CD4-positive, alpha-beta memory T cell (primary cell): Measurements from ENCODE around the gene APC2. TPM values are rescaled to one million over a fixed set of nuclear protein-coding genes. Genes with fewer than 3 reads are reported as not detected.

Experiments used
- CTCF ChIA-PET: fragments of 350-600 bp; sonication (Branson Sonifier 250); formaldehyde crosslinking; loops from one replicate; lab custom pipeline; 2021; ENCODE audit warnings: inconsistent platforms; ENCODE audit not compliant: partially characterized antibody; lab: Charles Lee
- POLR2A ChIA-PET: fragments of 350-600 bp; sonication (Branson Sonifier 250); formaldehyde crosslinking; loops from one replicate; lab custom pipeline; 2021; ENCODE audit not compliant: partially characterized antibody; lab: Charles Lee
- DNase-seq, 5 donors: peaks; one replicate each; pipeline versions ENCODE4 v3.0.0 to v3.0.0-alpha.2; 2020 to 2022; ENCODE audit warnings: mixed read lengths in 1 of 5
- H3K27ac ChIP-seq: one replicate; pipeline ENCODE4 v1.7.0; 2013; ENCODE audit warnings: low read depth, low read length
- H3K27me3 ChIP-seq: 2 replicates; pipeline ENCODE4 v1.7.0; 2013; ENCODE audit warnings: mild to moderate bottlenecking, low read length, moderate library complexity; ENCODE audit not compliant: insufficient read depth
- H3K36me3 ChIP-seq: 2 replicates; pipeline ENCODE4 v1.7.0; 2013; ENCODE audit warnings: mild to moderate bottlenecking, low read length, moderate library complexity; ENCODE audit not compliant: insufficient read depth
- H3K4me1 ChIP-seq: 2 replicates; pipeline ENCODE4 v1.7.0; 2013; ENCODE audit warnings: mild to moderate bottlenecking, low read length, moderate library complexity; ENCODE audit not compliant: insufficient read depth
- H3K4me3 ChIP-seq, 2 donors: one replicate each; pipeline ENCODE4 v1.7.0; 2013; ENCODE audit warnings: low read length in 2 of 2, mild to moderate bottlenecking in 1 of 2
- H3K9me3 ChIP-seq, 2 donors: one replicate each; pipeline ENCODE4 v1.7.0; 2013; ENCODE audit warnings: low read length in 2 of 2, control low read depth in 1 of 2; ENCODE audit not compliant: control insufficient read depth in 1 of 2
- H3K27ac Mint-ChIP-seq, 7 donors: one replicate each; pipeline ENCODE4 v1.8.0; 2020 to 2021; ENCODE audit warnings: mixed read lengths in 7 of 7, mild to moderate bottlenecking in 6 of 7, inconsistent platforms in 3 of 7, moderate library complexity in 3 of 7
- H3K27me3 Mint-ChIP-seq, 2 donors: one replicate each; pipeline ENCODE4 v1.8.0; 2020 to 2021; ENCODE audit warnings: mixed read lengths in 2 of 2
- H3K36me3 Mint-ChIP-seq, 2 donors: one replicate each; pipeline ENCODE4 v1.8.0; 2020 to 2021; ENCODE audit warnings: mixed read lengths in 2 of 2, inconsistent platforms in 1 of 2, mild to moderate bottlenecking in 1 of 2
- H3K4me1 Mint-ChIP-seq, 4 donors: one replicate each; pipeline ENCODE4 v1.8.0; 2020 to 2021; ENCODE audit warnings: mixed read lengths in 4 of 4, mild to moderate bottlenecking in 1 of 4
- H3K4me3 Mint-ChIP-seq, 8 donors: one replicate each; pipeline ENCODE4 v1.8.0; 2020 to 2021; ENCODE audit warnings: mixed read lengths in 8 of 8, mild to moderate bottlenecking in 7 of 8, moderate library complexity in 6 of 8, inconsistent platforms in 3 of 8
- H3K9me3 Mint-ChIP-seq, 8 donors: one replicate each; pipeline ENCODE4 v1.8.0; 2020 to 2021; ENCODE audit warnings: mixed read lengths in 8 of 8, mild to moderate bottlenecking in 5 of 8, inconsistent platforms in 3 of 8, moderate library complexity in 1 of 8
- intact Hi-C: fragments of 100-400 bp; cut with micrococcal nuclease; formaldehyde crosslinking; loops from one replicate; pipeline ENCODE4 v1.15.1; 2023
- polyA plus RNA-seq, 2 donors: library from polyadenylated mRNA; unstranded; fragments of 300-500 nt; fragmentation: Illumina TruSeq; gene quantifications; one replicate each; pipeline ENCODE4 v1.2.3, GENCODE V29; 2021
- total RNA-seq, 2 experiments: library from RNA; stranded (reverse); gene quantifications; one replicate each; pipeline ENCODE4 v1.2.3, GENCODE V29; 2021

Gene APC2
- total and polyA plus RNA-seq, 4 experiments from 2014 or later = not detected

GRCh38 chr19:1467490-1468273 lies 17.8 kb downstream of the APC2 start:
- Histone ChIP-seq H3K4me1 (peaks cover 54% of the 10 kb centered on the region), H3K9me3 (no peaks in the 10 kb centered on the region), H3K27me3 (no peaks in the 10 kb centered on the region), H3K27ac (no peak overlapping the region), H3K4me3 (no peak overlapping the region), H3K36me3 (no peaks in the 10 kb centered on the region)
- intact Hi-C loops = no loop called here
- H3K27me3 Mint-ChIP-seq = no peaks in the 10 kb centered on the region
- H3K4me1 Mint-ChIP-seq = peaks cover 0 to 15% (median 7%) of the 10 kb centered on the region in 4 donors
- POLR2A ChIA-PET = interaction anchor here (1.5 to 1.6 kb wide), 3 partner anchors 10 to 30 kb away, joined by 3 to 8 read pairs (median 3); no protein-coding TSS in a partner anchor
- no peak overlapping the region for H3K4me3 Mint-ChIP-seq
- H3K27ac Mint-ChIP-seq = no peak overlapping the region
- no peaks in the 10 kb centered on the region for H3K36me3 Mint-ChIP-seq
- CTCF ChIA-PET = interaction anchor here (0.6 kb wide), 1 partner anchor 358 kb away, joined by 3 read pairs; no protein-coding TSS in a partner anchor
- DNase-seq = peak in 1 of 5 donors; percentile 25
- H3K9me3 Mint-ChIP-seq = no peaks in the 10 kb centered on the region

- no peaks in the 10 kb centered on the region for H3K9me3 Mint-ChIP-seq
- H3K27me3 ChIP-seq = no peaks in the 10 kb centered on the region
- no peak overlapping the region for H3K27ac Mint-ChIP-seq
- ChIA-PET CTCF (no interaction called here), POLR2A (interaction anchor here (0.7 to 2.0 kb wide), 7 partner anchors 9 to 60 kb away, joined by 3 to 8 read pairs (median 4); partner anchors contain the start of gene REEP6)
- H3K4me3 ChIP-seq = no peak overlapping the region
- peaks cover 0 to 1% of the 10 kb centered on the region in 2 donors for H3K27me3 Mint-ChIP-seq
- intact Hi-C loops = no loop called here
- peaks cover 54% of the 10 kb centered on the region for H3K4me1 ChIP-seq
- H3K4me1 Mint-ChIP-seq = peaks cover 3 to 21% (median 8%) of the 10 kb centered on the region in 4 donors
- no peaks in the 10 kb centered on the region for H3K36me3 Mint-ChIP-seq
- no peak for DNase-seq
- no peaks in the 10 kb centered on the region for H3K9me3 ChIP-seq
- H3K36me3 ChIP-seq = no peaks in the 10 kb centered on the region
- H3K27ac ChIP-seq = no peak overlapping the region
- peak overlapping the region in 5 of 8 donors; percentile 38 to 67 (median 51) for H3K4me3 Mint-ChIP-seq
Observed at GRCh38 chr19:1468274-1468820, 18.4 kb downstream of the APC2 start.

- DNase-seq = no peak
- Mint-ChIP-seq H3K9me3 (no peaks in the 10 kb centered on the region), H3K4me1 (peaks cover 3 to 21% (median 8%) of the 10 kb centered on the region in 4 donors), H3K36me3 (no peaks in the 10 kb centered on the region), H3K27ac (no peak overlapping the region), H3K4me3 (peak overlapping the region in 6 of 8 donors; percentile 7 to 52 (median 44)), H3K27me3 (peaks cover 0 to 1% of the 10 kb centered on the region in 2 donors)
- Histone ChIP-seq H3K4me1 (peaks cover 54% of the 10 kb centered on the region), H3K9me3 (no peaks in the 10 kb centered on the region), H3K27ac (no peak overlapping the region), H3K4me3 (no peak overlapping the region), H3K36me3 (no peaks in the 10 kb centered on the region), H3K27me3 (no peaks in the 10 kb centered on the region)
- ChIA-PET POLR2A (interaction anchor here (0.7 to 2.0 kb wide), 7 partner anchors 9 to 60 kb away, joined by 3 to 8 read pairs (median 4); partner anchors contain the start of gene REEP6), CTCF (no interaction called here)
- intact Hi-C loops = no loop called here
Observed at GRCh38 chr19:1468821-1469254, 18.9 kb downstream of the APC2 start.

GRCh38 chr19:1469255-1470054 lies 19.5 kb downstream of the APC2 start:
- Histone ChIP-seq H3K36me3 (no peaks in the 10 kb centered on the region), H3K4me1 (peaks cover 54% of the 10 kb centered on the region), H3K4me3 (peak overlapping the region in 1 of 2 donors; percentile 58), H3K27ac (no peak overlapping the region), H3K27me3 (no peaks in the 10 kb centered on the region), H3K9me3 (no peaks in the 10 kb centered on the region)
- peak overlapping the region in 1 of 7 donors; percentile 58 for H3K27ac Mint-ChIP-seq
- DNase-seq = peak in 4 of 5 donors; percentile 4 to 45 (median 29)
- CTCF ChIA-PET = interaction anchor here (2.6 kb wide), 1 partner anchor 24 kb away, joined by 9 read pairs; no protein-coding TSS in a partner anchor
- no peaks in the 10 kb centered on the region for H3K9me3 Mint-ChIP-seq
- peaks cover 0 to 1% of the 10 kb centered on the region in 2 donors for H3K27me3 Mint-ChIP-seq
- intact Hi-C loops = loop anchor here (1.0 to 2.0 kb wide), 3 partner anchors 10 to 45 kb away; partner anchors contain the start of gene C19orf25
- H3K4me3 Mint-ChIP-seq = no peak overlapping the region
- no peaks in the 10 kb centered on the region for H3K36me3 Mint-ChIP-seq
- POLR2A ChIA-PET = interaction anchor here (0.7 to 3.1 kb wide), 8 partner anchors 8 to 200 kb away, joined by 3 to 11 read pairs (median 4); partner anchors contain the start of genes CIRBP and REEP6
- peaks cover 3 to 21% (median 8%) of the 10 kb centered on the region in 4 donors for H3K4me1 Mint-ChIP-seq

- peaks cover 54% of the 10 kb centered on the region for H3K4me1 ChIP-seq
- H3K27ac Mint-ChIP-seq = peak overlapping the region in 1 of 7 donors; percentile 58
- CTCF ChIA-PET = interaction anchor here (2.6 kb wide), 1 partner anchor 25 kb away, joined by 9 read pairs; no protein-coding TSS in a partner anchor
- intact Hi-C loops = loop anchor here (1.0 to 2.0 kb wide), 3 partner anchors 9 to 45 kb away; partner anchors contain the start of gene C19orf25
- POLR2A ChIA-PET = interaction anchor here (0.9 to 3.1 kb wide), 6 partner anchors 9 to 201 kb away, joined by 3 to 12 read pairs (median 4); partner anchors contain the start of genes C19orf25, CIRBP, PCSK4 and REEP6
- no peaks in the 10 kb centered on the region for H3K9me3 ChIP-seq
- H3K9me3 Mint-ChIP-seq = no peaks in the 10 kb centered on the region
- H3K4me3 Mint-ChIP-seq = peak overlapping the region; percentile 67 to 83 (median 77)
- DNase-seq = no peak
- no peaks in the 10 kb centered on the region for H3K27me3 ChIP-seq
- H3K4me1 Mint-ChIP-seq = peaks cover 3 to 21% (median 8%) of the 10 kb centered on the region in 4 donors
- H3K27ac ChIP-seq = no peak overlapping the region
- H3K27me3 Mint-ChIP-seq = peaks cover 0 to 1% of the 10 kb centered on the region in 2 donors
- H3K36me3 Mint-ChIP-seq = no peaks in the 10 kb centered on the region
- no peaks in the 10 kb centered on the region for H3K36me3 ChIP-seq
- H3K4me3 ChIP-seq = peak overlapping the region in 1 of 2 donors; percentile 58
Observed at GRCh38 chr19:1470055-1470304, 20.1 kb downstream of the APC2 start.

GRCh38 chr19:1470305-1471009 lies 20.5 kb downstream of the APC2 start:
- Mint-ChIP-seq H3K4me1 (peaks cover 3 to 21% (median 8%) of the 10 kb centered on the region in 4 donors), H3K27ac (peak overlapping the region in 1 of 7 donors; percentile 58), H3K36me3 (no peaks in the 10 kb centered on the region), H3K4me3 (peak overlapping the region; percentile 67 to 83 (median 77)), H3K27me3 (peaks cover 0 to 1% of the 10 kb centered on the region in 2 donors), H3K9me3 (no peaks in the 10 kb centered on the region)
- Histone ChIP-seq H3K9me3 (no peaks in the 10 kb centered on the region), H3K4me1 (peaks cover 54% of the 10 kb centered on the region), H3K4me3 (peak overlapping the region; percentile 57 to 58), H3K27ac (no peak overlapping the region), H3K27me3 (no peaks in the 10 kb centered on the region), H3K36me3 (no peaks in the 10 kb centered on the region)
- intact Hi-C loops = loop anchor here (1.0 to 2.0 kb wide), 3 partner anchors 9 to 44 kb away; partner anchors contain the start of gene C19orf25
- POLR2A ChIA-PET = interaction anchor here (0.6 to 3.1 kb wide), 8 partner anchors 8 to 201 kb away, joined by 3 to 12 read pairs (median 4); partner anchors contain the start of genes C19orf25, CIRBP, PCSK4 and REEP6
- CTCF ChIA-PET = interaction anchor here (1.1 to 2.6 kb wide), 2 partner anchors 25 to 35 kb away, joined by 3 to 9 read pairs; no protein-coding TSS in a partner anchor
- peak; percentile 66 to 80 (median 70) for DNase-seq
